Neutrophil (primary cell): Measurements from ENCODE around the gene EFNA5.
"Not testable (repeated sequence)": the region's sequence is repeated elsewhere in the genome, so short reads cannot be mapped to it uniquely, and the experiment has no call there.

Source experiments
- H3K27ac ChIP-seq: fragments of 200-600 bp; sonication (generic); 2 replicates; pipeline ENCODE4 v1.5.1; 2016; ENCODE audit warnings: mild to moderate bottlenecking, moderate library complexity
- H3K27me3 ChIP-seq: fragments of 200-600 bp; sonication (generic); 2 replicates; pipeline ENCODE4 v1.6.0; 2016; ENCODE audit warnings: mild to moderate bottlenecking
- H3K36me3 ChIP-seq: fragments of 200-600 bp; sonication (generic); 2 replicates; pipeline ENCODE4 v1.5.1; 2017
- H3K4me1 ChIP-seq, 2 experiments: fragments of 200-600 bp in 1 of 2; sonication (generic) in 1 of 2; 1 replicate in 1 of 2; 2 replicates in 1 of 2; pipeline versions ENCODE4 v1.5.1 to v1.6.1; 2013 to 2016; ENCODE audit warnings: low read depth in 1 of 2, low read length in 1 of 2, mild to moderate bottlenecking in 1 of 2, moderate library complexity in 1 of 2; ENCODE audit not compliant: control insufficient read depth in 1 of 2, insufficient read depth in 1 of 2
- H3K4me3 ChIP-seq, 2 experiments: fragments of 200-600 bp in 1 of 2; sonication (generic) in 1 of 2; 1 replicate in 1 of 2; 2 replicates in 1 of 2; pipeline ENCODE4 v1.5.1; 2013 to 2016; ENCODE audit warnings: low read depth in 1 of 2, low read length in 1 of 2, mild to moderate bottlenecking in 1 of 2, moderate library complexity in 1 of 2
- H3K9me3 ChIP-seq: fragments of 200-600 bp; sonication (generic); 2 replicates; pipeline ENCODE4 v1.5.1; 2016
- TF ChIP-seq, protein P1 (sequence below): fragments of 200-600 bp; sonication (generic); IDR thresholded peaks from 2 replicates; pipeline ENCODE4 v1.5.1; 2016; ENCODE audit warnings: antibody characterized with exemption

Gene EFNA5

DNA sequence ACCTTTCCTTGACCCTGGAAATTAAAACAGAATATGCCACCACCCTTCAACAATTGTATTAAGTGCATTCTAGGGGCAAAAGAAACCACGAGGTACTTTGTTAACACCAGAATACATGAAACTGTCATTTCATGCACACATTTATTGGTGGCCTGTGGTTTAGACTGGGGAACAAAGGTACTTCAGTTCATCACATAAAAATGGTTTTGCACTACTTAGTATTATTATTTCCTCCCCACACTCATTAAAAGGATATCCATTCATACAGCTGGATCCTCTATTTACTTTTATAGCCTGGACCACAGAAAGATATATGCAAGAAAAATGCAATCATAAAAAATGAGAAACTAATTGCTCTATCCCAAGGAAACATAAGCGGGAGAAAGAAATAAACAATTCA, 230.9 kb downstream of the EFNA5 start:
- Histone ChIP-seq H3K4me1 (no peaks in the 10 kb centered on the region), H3K27me3 (no peaks in the 10 kb centered on the region), H3K36me3 (no peaks in the 10 kb centered on the region), H3K4me3 (no peak overlapping the region), H3K9me3 (no peaks in the 10 kb centered on the region), H3K27ac (no peak overlapping the region)
- TF ChIP-seq, protein P1, sequence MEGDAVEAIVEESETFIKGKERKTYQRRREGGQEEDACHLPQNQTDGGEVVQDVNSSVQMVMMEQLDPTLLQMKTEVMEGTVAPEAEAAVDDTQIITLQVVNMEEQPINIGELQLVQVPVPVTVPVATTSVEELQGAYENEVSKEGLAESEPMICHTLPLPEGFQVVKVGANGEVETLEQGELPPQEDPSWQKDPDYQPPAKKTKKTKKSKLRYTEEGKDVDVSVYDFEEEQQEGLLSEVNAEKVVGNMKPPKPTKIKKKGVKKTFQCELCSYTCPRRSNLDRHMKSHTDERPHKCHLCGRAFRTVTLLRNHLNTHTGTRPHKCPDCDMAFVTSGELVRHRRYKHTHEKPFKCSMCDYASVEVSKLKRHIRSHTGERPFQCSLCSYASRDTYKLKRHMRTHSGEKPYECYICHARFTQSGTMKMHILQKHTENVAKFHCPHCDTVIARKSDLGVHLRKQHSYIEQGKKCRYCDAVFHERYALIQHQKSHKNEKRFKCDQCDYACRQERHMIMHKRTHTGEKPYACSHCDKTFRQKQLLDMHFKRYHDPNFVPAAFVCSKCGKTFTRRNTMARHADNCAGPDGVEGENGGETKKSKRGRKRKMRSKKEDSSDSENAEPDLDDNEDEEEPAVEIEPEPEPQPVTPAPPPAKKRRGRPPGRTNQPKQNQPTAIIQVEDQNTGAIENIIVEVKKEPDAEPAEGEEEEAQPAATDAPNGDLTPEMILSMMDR = no peak

DNA sequence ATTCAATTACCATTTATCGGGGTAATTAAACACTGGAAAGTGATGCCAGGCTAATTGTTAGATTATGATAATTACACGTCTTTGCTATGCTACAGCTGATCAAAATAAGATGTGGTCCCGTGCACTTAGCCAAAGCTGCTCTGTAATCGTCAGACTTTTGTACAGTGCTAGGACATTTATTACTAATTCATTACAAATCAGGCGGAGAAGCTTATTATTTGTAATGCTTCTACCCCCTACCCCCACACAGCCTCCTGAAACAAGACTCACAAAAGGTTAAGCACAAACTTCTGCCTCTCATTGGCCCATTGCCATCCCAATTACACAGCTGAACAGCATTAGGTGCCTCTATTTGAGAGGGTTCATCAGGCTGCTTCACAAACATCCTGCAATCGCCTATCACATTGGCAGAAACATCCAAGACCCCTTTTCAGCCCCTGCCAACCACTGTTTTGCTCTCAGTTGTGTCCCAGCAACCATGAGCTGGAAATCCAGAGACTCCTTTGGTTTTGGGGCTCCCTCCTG, 232.7 kb downstream of the EFNA5 start:
- Histone ChIP-seq H3K4me3 (no peak overlapping the region), H3K27me3 (no peaks in the 10 kb centered on the region), H3K27ac (no peak overlapping the region), H3K36me3 (no peaks in the 10 kb centered on the region), H3K4me1 (no peaks in the 10 kb centered on the region), H3K9me3 (no peaks in the 10 kb centered on the region)
- TF ChIP-seq, protein P1 = no peak

DNA sequence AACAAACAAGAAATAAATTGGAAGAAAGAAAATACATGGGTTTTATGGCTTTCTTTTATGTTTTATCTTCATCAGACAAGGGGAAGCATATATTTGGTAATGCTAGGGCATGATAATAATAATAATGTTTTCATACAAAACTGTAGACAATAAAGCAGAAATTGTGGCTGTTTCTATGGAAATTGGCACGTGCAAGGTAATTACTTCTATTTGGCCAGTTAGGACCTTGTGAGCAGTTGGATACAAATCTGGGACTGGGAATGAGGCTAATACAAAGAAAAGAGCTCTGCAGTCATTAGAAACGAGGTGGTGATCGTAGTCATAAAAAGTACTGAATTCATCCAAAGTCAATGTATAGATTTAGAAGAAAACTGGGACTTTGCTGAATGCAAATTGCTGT, 233.6 kb downstream of the EFNA5 start:
- H3K27ac ChIP-seq = no peak overlapping the region
- no peak overlapping the region for H3K4me3 ChIP-seq
- H3K36me3 ChIP-seq = no peaks in the 10 kb centered on the region
- H3K4me1 ChIP-seq = no peaks in the 10 kb centered on the region
- no peaks in the 10 kb centered on the region for H3K9me3 ChIP-seq
- H3K27me3 ChIP-seq = no peaks in the 10 kb centered on the region
- TF ChIP-seq, protein P1 = no peak

DNA sequence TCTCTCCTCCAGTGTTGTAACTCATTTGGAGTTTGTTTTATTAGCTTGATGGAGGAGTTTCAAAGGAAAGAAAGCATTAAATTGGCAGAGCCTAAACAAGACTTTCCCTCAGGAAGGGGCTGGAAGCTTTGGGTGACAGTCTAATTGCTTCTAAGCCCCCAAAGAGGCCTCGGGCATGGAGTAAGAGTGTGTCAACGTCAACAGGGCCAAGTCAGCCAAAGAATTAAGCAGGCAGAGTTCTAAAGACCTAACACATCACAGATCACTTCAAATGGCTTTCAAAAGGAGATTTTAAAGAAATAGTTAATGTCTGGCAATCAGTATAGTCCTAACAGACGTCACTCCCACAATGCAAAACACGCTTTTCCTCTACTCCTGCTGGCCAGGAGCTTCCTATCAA, 234.5 kb downstream of the EFNA5 start:
- peaks cover 7% of the 10 kb centered on the region in 2 experiments for H3K4me1 ChIP-seq
- no peaks in the 10 kb centered on the region for H3K36me3 ChIP-seq
- no peak overlapping the region for H3K4me3 ChIP-seq
- no peak overlapping the region for H3K27ac ChIP-seq
- H3K9me3 ChIP-seq = no peaks in the 10 kb centered on the region
- H3K27me3 ChIP-seq = no peaks in the 10 kb centered on the region
- TF ChIP-seq, protein P1 = no peak

DNA sequence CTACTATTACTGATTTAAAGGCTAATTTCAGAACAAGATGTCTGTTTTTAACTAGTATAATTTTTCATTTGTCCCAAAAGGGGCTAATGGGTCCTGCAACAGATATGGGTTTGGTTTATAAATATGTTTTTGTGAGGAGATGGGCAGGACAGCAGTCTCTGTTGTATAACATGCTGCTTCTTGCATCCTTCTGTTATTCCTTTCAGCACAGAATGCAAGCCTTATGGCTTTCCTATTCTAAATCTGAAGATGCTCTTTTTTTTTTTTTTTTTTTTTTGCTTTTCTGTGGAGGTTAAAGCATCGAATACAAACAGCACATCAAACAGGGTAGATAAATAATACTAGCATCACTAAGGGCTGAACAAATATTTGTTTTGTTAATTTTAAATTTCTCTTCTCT, 235.7 kb downstream of the EFNA5 start:
- Histone ChIP-seq H3K4me3 (no peak overlapping the region), H3K27ac (no peak overlapping the region), H3K36me3 (no peaks in the 10 kb centered on the region), H3K27me3 (no peaks in the 10 kb centered on the region), H3K4me1 (peaks cover 16 to 19% of the 10 kb centered on the region in 2 experiments), H3K9me3 (no peaks in the 10 kb centered on the region)
- TF ChIP-seq, protein P1 = no peak

DNA sequence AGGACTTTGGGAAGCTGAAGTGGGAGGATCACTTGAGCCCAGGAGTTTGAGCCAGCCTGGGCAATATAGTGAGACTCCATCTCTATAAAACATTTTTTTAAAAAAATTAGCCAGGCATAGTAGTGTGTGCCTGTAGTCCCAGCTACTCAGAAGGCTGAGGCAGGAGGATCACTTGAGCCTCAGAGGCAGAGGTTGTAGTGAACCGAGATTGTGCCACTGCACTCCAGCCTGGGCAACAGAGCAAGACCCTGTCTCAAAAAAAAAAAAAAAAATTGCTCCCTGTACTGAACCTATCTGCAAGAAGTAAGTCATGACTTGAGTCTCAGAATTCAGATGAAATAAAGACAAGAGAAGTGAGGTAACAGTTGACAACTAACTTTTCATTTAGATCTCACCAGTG, 237.1 kb downstream of the EFNA5 start:
- not testable (repeated sequence) for H3K9me3 ChIP-seq, H3K27me3 ChIP-seq, H3K4me3 ChIP-seq, H3K36me3 ChIP-seq, H3K27ac ChIP-seq
- H3K4me1 ChIP-seq = peaks cover 25 to 30% of the 10 kb centered on the region in 2 experiments
